HK-2 (cell line): ENCODE results near the gene GPX5.
"Not testable (repeated sequence)": the region's sequence is repeated elsewhere in the genome, so short reads cannot be mapped to it uniquely, and the experiment has no call there.

Experiments
- DNase-seq: peaks from one replicate; pipeline ENCODE4 v3.0.0-alpha.2; 2018; ENCODE audit not compliant: unreplicated experiment

GPX5 gene

DNA sequence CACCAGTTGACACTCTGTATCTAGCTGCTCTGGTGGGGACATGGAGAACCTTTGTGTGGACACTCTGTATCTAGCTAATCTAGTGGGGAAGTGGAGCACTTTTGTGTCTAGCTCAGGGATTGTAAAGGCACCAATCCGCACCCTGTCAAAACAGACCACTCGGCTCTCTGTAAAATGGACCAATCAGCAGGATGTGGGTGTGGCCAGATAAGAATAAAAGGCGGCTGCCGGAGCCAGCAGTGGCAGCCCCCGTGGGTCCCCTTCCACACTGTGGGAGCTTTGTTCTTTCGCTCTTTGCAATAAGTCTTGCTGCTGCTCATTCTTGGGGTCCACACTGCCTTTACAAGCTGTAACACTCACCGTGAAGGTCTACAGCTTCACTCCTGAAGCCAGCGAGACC is 13.3 kb upstream of the GPX5 start:
- DNase-seq: not testable (repeated sequence)

DNA sequence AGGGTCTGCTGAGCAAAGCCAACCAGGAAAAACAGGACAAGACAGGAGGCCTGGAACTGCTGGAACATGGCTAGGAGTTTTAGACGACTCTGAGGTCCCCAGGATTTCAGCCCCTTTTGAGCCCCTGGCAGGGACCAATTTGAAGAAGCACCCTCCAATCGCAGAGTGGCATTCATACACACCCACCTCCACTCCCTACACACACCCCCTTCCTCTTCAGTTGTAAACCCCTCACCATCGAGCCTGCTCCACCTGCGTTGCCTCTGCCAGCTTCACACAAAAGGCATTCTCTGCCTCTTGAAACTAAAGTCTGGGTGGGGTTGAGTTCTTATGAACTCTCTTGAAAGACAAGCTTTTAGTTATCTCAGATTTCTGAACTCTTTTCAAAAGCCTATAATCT is 10.0 kb upstream of the GPX5 start, which contains the start of gene GPX6:
Gene GPX6, minus strand, starts transcription at position 118 of the 400 bp plus-strand sequence. Its CDS starts 50 bp downstream, at position 68.
- no peak for DNase-seq

DNA sequence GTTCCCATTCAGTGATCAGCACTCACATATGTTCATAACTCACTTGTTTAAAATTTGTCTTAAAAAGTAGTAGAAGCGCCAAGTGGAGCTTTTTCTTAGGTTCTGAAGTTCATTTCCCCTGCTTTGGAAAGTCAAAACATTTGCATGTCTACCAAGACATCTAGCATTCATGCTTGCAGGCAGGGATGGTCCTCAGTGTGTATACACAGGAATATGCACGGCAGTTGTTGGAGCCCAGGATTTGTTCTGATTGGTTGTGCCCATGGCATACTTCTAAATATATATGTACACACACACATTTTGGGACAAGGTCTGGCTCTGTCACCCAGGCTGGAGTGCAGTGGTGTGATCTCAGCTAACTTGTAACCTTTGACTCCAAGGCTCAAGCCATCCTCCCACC is 7.7 kb upstream of the GPX5 start:
- no peak for DNase-seq

DNA sequence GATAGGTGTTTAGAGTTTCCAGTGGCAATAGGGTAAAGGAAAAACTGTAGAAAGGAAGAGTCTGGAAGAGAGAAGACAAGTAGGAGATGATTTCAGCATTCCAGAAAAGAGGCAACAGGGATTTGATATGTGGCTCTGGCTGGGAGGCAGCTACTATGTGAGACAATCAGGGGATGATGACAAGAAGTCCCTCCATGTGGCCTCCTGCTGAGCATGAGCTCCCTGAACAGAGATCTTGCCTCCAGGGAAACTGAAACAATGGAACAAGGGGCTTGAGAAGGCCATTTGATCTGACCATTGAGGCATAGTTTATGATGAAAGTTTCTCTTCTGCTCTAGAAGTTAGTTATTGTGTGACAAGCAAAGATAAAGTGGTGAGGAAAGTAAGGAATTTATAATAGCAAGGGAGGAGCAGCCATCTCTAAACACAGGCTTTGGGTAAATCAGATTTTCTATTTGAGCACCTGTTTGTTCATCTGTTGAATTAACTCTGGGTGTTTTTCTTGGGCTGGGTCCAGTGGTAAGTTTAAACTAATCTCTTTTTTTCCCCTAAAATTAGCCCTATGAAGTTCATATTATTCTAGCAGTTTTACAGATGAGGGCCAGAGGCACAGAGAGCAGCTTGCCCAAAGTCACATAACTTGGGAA is 3.0 kb upstream of the GPX5 start:
- no peak for DNase-seq

DNA sequence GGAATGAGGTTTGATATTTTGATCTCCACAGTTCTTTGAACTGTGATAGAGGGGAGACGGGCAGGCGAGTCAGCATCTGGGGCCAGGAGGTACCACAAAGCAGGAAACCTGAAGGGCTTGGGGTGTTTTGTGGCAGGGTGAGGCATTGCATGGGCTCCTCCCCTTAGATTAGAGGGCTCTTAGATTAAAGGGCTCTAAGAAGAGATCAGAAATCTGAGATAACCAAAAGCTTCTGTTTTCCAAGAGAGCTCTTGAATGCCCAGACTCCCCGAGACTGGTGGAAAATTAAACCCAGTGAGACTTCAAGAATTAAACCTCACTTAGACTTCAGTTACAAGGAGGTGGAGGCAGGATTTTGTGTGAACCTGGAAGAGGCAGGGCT is 2.4 kb upstream of the GPX5 start:
- no peak for DNase-seq

DNA sequence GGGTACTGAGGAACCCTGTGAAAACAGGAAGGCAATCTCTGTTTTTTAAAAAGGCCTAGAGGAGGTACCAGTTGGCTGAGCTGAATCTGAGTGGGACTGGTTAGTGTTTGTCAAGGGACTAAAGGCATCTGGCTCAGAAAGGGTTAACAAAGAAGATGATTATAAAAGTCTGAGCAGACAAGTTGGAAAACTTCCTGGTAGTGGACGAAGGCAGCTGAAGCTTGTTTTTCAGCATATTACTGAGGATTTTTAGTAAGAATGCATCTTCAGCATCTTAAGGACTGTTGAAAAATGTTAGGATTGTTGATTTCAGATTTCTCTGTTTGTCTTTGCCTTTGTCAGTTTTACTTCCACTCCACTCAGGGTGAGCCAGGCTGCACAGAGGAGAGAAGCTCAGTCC is 5.1 kb downstream of the GPX5 start:
- DNase-seq: no peak

DNA sequence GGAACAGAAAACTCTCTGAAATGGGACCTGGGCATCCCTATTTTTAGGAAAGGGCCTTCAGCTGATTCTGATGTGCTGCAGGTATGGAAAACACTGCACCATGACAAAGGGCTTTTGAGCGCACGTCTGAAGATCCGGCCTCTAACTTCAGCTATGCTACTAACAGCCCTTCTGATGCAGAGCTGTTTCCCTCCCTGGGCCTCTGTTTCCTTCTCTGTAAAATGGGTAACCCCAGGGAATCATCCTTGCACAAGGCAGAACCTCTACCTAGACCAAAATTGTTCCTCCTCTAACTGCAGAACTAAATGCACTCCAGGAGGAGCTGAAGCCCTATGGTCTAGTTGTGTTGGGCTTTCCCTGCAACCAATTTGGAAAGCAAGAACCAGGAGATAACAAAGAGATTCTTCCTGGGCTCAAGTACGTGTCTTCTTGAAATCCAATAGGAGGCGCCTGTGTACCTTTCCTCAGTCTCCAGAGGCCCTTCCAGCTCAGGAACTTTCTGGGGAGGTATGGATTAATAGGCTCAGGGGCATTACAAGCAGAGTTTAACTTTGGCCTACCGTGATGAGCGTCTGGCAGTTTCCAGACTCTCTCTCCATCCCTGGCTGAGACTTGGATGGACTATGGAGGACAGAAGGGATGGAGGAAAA is 5.9 kb downstream of the GPX5 start:
- DNase-seq: no peak

DNA sequence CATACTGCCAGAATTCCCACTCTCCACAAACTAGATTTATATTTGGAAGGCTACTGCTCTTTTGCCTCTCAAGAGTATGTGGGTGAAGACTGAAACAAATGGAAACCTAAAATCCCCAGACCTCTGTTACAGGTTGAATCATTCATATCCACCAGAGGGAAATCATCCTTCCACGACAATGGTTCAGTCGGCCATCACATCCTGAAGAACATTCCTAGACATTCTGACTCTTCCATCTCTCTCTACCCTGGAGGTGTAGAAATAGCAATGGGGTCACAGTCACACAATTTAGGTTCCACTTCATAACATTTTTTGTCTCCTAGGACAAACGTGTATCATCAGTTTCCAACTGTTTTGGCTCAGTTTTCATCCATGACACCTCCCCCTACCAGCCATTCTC is 8.6 kb downstream of the GPX5 start:
- DNase-seq: no peak

DNA sequence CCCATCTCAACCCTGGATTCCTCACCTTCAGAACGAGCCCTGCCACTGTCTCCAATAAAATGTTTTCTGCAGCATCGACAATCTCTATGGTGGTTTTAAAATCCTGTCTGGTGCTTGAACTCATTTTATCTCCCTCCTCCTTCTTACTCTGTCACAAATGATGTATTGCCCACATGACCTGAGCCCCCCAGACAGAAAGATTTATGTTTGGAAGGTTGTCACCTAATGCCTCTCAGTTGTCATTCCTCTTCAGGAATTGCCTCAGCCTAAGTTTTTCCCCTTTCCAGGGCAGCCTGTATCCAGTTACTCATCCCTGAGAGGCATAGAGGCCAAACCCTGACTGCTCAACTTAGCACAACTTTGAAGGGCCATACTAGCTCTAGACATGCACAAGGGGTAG is 9.2 kb downstream of the GPX5 start:
- DNase-seq: no peak

DNA sequence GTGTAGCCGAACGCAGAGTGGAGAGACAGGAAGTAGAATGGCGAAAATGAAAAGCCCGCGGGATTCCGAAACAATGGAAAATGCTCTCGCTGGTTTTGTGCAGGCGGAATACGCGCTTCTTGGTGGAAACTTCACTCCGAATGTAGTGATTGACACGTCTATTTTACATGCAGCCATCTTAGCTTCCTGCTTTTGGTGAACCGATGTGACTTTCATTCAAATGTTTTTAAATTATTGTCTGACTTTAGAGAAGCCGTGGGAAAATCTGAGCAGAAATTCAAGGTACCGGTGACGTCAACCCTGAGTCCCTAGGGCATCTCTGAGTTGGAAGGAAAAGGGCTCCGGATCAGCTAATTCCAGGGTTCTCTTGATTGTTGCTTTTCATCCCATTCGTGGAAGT is 11.4 kb downstream of the GPX5 start:
- DNase-seq: no peak

DNA sequence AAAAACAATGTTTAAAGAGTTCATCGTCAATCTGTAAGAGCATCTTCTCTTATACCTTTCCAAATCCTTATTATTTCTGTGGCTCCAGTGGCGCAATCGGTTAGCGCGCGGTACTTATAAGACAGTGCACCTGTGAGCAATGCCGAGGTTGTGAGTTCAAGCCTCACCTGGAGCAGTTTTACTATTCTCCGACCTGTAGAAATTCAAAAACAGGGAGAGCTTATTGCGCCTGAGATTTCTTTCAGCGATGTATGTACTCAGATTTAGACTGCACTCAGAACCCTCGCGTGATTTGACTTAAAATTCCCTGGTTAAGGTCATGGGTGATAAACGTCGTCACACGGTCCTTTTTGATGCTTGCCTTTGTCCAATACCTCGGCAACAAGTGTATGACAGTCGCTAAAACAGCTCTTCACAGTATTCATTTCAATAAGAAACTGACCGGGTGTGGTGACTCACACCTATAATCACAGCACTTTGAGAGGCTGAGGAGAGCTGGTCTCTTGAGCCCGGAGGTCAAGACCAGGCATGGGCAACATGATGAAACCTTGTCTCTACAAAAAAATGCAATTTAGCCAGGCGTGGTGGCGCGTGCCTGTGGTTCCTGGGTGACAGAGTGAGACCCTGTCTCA is 11.9 kb downstream of the GPX5 start:
- DNase-seq: no peak

DNA sequence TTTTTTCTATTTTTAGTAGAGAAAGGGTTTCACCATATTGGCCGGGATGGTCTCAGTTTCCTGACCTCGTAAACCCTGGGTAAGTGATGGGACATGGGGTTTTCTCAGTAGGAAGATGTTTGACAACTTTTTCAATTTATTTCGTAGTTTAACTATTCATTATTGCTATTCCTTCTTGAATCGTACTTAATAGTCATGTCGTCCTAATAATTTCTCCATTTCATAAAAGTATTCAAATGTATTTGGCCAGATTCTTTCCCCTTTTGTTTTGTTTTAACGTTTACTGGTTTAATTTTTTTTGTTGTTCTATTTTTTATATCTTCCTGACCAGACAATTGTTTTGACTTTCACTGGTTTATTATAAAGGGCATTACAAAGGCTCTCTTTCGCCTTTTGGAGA is 16.3 kb downstream of the GPX5 start:
- no peak for DNase-seq

DNA sequence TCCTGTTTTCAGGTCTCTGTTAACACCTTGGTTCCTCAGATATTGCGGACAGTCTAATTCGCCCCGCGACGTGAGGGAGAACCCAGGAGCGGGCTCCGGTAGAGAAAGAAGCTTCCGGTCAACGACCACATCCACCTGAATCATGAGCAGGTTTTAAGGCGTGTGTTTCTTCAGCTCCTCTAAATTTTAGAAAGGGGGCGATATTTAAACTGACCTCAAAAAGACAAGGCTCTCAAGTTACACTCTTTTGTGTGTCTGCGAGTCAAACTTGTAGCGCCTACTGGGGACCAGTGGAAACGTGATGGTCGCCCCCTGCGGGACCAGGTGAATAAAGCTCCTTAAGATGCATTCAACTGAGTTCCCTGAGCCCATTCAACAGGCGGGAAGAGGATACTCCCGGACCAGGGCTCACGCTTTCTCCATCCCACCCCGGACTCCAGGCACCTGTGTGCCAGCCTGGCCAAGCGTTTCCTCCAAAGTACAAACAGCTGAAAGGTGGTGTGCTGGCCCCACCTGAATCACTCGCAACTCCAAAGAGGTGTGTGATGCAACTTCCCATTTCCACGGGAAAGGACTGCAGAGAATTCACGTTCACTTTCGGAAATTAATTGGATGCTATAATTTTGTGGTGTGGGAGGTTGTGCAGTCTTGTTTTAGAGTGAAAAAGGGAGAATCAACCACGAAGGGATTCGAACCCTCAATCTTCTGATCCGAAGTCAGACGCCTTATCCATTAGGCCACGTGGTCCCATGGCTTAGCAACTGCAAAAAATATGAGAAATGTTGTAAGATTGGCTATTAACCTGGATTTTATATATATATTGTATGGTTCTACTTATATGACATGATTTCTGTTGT is 17.0 kb downstream of the GPX5 start:
- peak; percentile 70 for DNase-seq

DNA sequence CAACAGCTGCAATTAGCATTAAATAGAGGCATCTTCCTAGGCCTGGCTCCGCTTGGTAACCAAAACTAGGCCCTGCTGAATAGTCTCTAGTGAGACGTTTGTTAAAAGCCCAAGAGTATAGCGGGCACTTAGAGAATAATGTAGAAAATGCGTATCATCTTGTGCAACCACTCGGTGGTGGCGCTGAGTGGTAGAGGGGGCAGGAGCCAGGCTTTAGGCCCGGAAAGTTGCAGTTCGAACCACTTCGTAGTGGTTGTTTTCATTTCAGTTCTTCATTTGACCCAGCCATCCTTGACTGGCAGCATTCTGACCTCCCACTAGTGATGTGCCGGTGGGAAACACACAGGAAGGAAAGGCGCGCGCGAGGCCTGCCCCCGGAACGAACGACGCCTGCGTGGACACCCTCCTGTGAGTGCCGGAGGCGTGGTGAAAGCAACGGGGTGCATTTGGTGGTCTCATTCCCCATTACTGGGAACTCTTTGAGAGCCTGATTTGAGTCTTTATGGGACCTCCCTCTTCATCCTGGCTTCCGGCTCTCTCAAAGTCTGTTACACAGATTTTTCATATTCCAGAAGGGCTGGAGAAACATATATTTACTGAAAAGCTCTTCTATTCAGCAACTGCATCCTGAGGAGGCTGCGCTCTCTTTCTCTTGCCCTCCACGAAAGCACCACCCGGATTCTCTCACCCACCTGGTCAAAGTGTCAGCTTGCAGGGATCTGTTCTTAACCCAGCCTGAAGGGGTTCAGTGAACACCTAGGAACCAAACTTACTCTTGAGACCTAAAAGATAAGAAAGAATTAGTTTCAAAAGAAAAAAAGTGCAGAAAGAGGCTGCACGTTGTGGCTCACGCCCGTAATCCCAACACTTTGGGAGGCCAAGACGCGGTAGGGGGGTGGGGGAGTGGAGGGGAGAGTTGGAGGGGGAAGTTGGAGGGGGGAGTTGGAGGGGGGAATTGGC is 18.2 kb downstream of the GPX5 start:
- no peak for DNase-seq

DNA sequence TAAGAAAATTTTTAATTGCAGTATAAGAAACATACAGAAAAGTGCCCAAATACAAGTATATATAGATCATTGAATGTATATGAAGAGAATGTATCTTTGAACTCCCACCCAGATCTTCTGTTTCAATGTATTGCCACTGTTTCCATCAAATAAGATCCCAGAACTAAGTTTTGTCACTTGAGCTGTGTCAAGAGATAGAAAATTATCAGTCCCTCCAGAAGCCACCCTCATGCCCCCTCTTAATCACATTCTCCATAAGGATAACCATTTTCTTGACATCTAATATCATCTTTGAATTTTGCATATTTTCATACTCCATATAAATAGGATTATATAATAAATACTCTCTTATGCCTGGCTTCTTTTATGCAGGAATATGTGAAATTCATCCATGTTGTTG is 20.3 kb downstream of the GPX5 start:
- DNase-seq: no peak

DNA sequence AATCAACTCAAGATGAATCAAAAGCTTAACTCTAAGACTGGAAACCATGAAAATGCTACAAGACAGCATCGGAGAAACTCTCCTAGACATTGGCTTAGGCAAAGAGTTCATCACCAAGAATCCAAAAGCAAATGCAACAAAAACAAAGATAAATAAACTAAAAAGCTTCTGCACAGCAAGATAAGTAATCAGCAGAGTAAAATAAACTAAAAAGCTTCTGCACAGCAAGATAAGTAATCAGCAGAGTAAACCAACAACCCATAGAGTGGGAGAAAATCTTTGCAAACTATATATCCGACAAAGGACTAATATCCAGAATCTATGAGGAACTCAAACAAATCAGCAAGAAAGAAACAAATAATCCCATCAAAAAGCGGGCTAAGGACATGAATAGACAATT is 21.3 kb downstream of the GPX5 start:
- not testable (repeated sequence) for DNase-seq

DNA sequence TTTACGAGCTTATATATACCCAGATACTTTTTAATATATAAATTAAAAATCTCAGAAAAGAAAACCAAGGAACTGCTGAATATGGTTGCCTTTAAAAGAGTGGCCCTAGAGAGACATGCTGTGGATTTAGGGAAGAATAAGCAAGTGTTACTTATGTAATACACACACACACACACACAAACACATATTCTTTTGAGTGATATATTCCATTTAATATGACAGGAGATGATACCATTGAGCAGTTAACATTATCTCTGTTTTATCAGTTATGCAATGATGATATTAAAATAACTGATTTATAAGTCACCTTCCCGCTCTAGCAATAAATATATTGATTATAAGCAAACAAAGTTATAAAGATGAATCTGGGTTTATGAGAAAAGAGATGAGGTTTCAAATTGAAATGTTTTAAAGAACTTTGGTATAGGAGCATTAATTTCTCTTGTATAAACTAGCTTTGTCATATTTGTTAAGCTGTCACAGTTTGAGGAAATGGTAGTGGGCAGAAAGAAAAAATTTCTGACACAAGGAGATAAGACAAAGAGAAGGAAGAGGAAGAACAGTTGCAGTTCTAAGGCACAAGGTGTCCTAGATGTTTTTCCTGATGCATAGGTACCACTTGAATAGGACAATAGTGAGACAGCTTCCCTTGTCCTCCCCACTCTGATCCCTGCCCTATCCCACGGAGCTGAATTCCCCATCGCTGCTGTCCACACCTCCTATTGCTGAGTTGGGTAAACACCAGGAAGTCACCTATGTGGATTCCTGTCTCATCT is 26.4 kb downstream of the GPX5 start:
- no peak for DNase-seq

DNA sequence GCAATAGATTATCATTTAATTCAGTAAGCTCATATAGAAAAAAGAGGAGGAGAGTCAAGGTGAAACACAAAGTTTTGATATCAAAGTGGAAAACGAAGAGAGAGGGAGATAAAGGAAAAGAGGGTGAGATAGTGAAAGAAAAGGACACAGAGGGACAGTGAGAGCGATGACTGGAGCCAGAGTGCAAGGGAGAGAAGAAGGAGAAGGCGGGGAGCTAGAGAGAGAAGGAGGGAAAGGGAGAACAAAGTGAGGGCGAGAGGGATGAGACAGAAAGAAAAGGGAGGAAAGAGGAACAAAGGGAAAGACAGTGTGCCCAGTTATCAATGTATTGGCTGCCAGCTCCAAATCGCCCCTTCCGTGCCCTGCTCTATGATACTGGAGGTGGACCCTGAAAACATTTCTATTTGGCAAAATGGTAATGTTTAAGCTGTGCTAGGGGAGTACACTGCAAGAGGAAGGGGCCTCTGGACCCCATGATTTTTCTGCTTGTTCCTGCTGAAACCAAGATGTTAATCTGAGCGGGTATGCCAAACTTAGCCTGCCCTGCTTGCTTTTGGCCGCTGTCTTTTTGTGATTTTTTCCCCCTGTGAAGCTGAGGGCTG is 27.8 kb downstream of the GPX5 start:
- DNase-seq: no peak

DNA sequence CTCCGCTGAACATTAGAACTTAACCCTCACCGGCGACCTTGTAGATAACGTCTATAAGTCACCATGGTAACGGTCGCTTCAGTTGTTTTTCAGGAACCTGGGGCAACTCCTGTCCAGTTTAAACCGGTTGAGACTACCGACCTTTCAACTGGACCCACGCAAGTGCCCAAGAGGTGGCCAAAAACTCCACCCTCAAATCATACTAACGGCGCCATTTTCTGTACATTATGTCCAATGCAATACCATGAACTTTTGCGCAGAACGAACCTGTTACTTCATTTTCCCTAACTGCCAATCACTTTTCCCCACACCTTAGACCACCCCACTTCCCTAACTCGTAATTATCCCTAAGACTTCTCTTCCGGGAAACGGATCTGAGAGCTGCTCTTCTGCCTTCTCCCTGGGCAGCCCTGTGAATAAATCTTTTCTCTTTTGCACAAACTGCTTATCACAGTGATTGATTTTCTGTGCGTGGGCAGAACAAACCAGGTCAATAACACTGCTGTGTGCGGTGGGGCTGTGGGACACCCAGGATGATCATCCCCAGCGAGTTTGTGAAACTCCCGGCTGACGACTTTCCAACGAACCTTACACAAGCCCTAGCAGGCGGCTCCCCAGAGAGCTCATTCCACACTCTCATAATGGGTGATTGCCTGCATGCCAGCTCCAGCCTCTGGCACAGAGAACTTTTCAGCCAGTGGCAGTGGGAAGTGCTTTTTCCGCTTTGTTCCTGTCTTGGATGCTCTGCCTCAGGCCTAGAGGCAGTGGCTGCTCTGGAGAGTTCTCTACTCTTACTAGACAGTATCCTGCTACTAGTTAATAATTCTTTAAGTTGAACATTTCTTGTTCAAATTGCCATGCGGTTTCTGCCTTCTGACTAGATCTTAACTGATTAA is 28.6 kb downstream of the GPX5 start:
- no peak for DNase-seq
